HG03025 (cell line): ENCODE measurements around the gene NELFE.
"Not testable (repeated sequence)": the region's sequence is repeated elsewhere in the genome, so short reads cannot be mapped to it uniquely, and the experiment has no call there.

Experiments used
- ATAC-seq: cut with Tn5 transposase; IDR thresholded peaks from one replicate; pipeline ENCODE4 v1.9.1; 2021; ENCODE audit warnings: mild to moderate bottlenecking, moderate library complexity; ENCODE audit not compliant: unreplicated experiment, low FRiP score

The NELFE gene

DNA sequence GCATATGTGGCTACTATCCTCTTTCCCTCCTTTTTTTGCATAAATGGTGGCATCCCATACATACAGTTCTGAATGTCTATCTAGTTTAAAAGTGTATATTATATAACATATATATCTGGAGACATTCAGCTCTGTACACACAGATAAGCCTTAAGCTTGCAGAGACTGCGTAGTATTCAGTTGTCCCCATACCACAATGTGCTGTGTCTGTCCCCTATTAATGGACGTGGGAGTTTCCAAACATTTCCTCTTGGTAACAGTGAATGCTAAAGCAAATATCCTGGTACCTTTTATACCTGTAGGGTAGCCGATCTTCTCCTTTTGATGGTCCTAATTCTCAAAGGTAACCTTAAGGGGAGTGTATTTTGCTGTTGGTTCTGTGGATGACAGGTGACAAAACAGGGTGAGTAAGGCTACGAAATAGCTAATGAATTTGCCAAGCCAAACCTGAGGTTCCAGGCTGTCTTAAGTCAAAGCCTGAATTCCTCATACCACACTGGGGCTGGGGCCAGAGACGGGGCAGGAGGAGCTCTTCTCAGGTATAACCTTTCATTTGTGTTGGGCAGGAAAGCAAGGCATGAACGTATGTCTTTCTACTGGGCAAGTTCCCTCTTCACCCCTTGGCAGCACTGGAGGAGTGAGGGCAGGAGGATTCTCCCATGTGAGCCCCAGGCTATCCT is 39.0 kb downstream of the NELFE start:
- no peak for ATAC-seq

DNA sequence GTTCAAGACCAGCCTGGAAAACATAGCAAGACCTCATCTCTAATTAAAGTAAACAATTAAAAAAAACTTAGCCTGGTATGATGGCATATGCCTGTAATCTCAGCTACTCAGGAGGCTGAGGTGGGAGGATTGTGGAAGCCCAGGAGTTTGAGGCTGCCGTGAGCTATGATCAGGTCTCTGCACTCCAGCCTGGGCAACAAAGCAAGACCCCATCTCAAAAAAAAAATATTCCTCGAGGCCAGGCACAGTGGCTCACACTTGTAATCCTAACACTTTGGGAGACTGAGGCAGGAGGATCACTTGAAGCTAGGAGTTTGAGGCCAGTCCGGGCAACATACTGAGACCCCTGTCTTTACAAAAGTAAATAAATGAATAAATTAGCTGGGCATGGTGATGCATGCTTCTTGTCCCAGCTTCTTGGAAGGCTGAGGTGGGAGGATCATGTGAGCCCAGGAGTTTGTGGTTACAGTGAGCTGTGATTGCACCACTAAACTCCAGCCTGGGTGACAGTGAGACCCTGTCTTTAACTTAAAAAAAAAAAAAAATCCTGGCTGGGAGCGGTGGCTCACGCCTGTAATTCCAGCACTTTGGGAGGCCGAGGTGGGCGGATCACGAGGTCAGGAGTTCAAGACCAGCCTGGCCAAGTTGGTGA is 40.6 kb downstream of the NELFE start:
- no peak for ATAC-seq

DNA sequence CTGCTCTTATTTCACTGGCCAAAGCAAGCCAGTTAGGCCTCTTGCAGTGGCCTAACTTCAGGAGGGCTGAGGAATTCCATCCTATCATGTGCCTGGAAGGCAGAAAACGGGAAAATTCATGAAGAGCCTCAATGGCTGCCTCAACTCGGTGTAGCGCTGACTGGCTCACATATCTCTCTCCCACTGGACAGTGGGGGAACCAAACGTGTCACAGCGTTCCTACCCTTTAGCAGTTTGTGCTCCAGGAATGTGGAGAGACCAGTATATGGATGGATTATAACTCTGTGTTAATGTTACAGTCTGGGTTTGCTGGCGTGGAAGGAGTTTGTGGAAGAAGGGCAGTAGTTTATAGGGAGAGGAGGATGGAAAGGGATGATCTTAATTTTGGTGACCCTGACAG is 43.0 kb downstream of the NELFE start:
- no peak for ATAC-seq

DNA sequence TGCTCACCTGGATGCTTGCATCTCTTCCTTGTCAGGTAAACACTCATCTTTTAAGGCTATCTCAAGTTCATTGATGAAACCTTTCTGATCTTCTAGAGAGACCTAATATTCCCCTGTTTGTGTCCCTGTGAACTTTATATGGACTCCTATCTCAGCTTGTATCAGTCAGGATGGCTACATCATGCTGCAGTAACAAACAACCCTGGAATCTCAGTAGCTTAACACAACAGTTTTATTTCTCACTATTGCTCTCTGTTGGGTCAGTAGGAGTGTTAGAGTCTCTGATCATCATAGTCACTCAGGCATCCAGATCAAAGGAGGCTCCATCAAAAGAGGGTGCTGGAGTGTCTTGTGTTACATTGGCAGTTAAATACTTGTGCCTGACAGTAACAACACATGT is 43.4 kb downstream of the NELFE start:
- no peak for ATAC-seq

DNA sequence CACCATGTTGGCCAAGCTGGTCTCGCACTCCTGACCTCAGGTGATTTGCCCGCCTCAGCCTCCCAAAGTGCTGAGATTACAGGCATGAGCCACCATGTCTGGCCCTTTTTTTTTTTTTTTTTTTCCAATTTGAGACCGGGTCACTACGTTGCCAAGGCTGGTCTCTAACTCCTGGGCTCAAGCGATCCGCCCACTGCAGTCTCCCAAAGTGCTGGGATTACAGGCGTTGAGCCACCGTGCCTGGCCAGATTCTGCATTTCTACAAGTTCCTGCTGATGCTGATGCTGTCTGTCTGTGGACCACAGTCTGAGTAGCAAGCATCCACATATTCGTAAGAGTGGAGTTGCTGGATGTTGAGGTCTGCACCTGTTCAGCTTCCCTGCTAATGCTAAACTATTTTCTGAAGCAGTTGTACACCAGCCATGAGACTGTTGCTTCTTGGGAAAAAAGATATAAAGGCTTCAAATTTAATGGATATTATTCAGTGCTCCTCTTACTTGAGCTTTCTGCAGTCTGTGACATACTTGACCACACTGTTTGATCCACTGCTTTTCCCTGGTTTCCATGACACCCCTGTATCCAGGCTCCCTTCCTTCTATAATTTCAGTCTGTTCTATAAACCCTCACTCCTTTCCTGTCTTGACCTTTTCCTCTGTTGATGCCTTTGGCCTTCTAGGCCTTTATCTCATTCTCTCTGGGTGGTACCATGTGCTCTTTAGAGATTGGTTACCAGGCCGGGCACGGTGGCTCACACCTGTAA is 46.8 kb downstream of the NELFE start:
- ATAC-seq, result no peak

DNA sequence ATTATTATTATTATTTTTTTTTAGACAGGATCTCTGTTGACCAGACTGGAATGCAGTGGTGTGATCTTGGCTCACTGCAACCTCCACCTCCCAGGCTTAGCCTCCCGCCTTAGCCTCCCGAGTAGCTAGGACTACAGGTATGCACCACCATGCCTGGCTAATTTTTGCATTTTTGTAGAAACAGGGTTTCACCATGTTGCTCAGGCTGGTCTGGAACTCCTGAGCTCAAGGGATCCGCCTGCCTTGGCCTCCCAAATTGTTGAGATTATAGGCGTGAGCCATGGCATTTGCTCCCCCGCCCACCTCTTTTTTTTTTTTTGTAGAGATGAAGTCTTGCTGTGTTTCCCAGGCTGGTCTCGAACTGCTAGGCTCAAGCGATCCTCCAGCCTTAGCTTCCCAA is 49.5 kb downstream of the NELFE start:
- not testable (repeated sequence) for ATAC-seq

DNA sequence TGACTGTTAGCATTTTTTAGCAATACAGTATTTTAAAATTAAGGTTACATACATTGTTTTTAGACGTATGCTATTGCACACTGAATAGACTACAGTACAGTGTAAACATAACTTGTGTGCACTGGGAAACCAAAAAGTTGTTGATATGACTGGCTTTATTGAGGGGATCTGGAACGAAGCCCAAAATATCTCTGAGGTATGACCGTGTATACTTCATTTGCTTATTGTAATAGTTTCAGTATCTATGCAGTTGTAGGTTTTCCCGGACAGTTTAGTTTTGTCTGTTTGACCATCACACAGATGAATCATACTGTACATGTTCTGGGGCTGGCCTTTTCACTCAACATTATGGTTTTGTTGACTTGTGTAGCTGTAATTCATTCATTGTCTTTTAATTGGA is 50.0 kb downstream of the NELFE start:
- no peak for ATAC-seq

DNA sequence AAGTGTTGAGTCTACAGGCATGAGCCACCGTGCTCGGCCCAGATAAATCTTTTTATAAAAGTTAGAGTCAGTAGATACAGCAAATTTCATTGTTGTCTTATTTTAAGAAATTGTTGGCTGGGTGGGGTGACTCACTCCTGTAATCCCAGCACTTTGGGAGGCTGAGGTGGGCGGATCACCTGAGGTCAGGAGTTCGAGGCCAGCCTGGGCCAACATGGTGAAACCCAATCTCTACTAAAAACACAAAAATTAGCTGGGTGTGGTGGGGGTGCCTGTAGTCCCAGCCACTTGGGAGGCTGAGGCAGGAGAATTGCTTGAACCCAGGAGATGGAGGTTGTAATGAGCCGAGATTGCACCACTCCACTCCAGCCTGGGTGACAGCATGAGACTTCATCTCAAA is 50.5 kb downstream of the NELFE start:
- ATAC-seq, result not testable (repeated sequence)

DNA sequence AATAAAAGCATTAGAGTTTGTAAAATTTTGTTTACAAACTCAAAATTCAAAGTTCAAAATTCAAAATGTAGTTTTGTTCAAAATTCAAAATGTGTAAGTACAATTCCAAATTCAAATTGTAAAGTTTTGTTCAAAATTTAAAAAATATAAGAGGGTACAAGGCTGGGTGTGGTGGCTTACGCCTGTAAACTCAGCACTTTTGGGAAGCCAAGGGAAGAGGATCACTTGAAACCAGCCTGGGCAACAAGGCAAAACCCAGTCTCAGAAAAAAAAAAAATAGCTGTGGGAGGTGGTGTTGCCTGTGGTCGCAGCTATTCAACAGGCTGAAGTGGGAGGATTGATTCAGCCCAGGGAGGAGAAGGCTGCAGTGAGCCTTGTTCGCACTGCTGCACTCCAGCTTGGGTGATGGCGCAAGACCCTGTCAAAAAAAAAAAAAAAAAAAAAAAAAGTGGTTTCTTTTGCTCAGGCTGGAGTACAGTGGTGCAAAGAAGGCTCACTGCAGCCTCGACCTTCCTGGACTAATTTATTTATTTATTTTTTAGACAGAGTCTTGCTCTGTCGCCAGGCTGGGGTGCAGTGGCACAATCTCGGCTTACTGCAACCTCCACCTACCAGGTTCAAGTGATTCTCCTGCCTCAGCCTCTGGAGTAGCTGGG is 51.5 kb downstream of the NELFE start:
- no peak for ATAC-seq

DNA sequence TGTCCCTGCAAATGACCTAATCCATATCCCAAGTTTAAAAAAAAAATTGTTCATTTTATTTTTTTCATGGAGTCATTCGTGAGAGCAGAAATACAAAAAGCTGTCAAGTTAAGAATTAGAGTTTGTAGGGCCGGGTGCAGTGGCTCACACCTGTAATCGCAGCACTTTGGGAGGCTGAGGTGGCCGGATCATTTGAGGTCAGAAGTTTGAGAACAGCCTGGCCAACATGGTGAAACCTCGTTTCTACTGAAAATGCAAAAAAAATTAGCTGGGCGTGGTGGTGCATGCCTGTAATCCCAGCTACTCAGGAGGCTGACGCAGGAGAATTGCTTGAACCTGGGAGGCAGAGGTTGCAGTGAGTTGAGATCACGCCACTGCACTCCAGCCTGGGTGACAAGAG is 52.0 kb downstream of the NELFE start:
- ATAC-seq, result not testable (repeated sequence)

DNA sequence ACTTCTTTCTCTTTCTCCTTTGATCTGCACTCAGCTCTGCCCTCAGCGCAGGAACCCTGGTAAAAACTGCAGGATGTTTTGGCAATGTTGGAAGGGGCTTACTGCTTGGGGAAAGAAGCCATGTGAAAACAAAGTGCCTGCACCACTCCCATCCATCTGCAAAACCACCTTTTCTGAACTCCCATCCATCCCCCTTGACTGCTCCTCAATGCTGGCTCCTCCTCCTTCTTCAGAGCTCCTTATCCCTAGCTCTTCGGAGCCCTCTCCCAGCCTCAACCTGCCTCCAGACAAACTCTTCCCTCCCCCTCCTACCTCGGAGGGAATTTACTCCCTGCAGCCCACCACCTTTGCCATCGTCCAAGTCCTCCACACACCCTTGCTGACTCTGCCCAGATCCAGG is 52.6 kb downstream of the NELFE start:
- ATAC-seq, result no peak

DNA sequence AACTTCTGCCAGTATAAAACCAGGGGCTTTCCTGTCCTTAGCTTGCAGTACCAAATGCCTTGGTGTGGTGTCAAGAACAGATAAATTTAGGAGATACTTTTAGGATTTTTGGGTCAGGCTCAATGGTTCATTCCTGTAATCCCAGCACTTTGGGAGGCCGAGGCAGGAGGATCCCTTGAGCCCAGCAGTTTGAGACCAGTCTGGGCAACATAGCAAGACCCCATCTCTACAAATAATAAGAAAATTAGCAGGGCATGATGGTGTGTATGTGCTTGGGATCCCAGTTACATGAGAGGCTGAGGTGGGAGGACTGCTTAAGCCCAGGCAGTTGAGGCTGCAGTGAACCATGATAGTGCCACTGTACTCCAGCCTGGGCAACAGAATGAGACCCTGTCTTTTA is 53.7 kb downstream of the NELFE start:
- ATAC-seq, result no peak

DNA sequence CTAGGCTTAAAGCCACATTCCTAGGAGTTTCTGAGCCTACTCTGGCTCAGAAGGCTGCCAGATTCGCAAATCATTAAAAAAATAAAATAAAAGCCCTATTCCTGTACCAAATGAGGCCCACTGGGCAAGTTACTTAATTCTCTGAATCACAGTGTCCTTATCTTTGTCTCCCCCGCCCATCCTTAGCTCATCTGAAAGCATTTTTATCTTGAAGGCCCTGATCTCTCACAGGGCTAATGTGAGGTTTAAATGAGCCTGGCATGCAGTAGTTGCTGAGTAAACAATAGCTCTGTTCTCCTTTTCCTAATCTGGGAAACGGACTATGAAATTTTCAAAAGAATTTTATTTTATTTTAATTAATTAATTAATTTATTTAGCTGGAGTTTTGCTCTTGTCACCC is 54.8 kb downstream of the NELFE start:
- no peak for ATAC-seq
